SU-DHL-6 (cell line): ENCODE data around the gene NAPSA.
A peak's percentile ranks its signal among the peaks of the same experiment; 100 is the strongest.

Experiments
- H2AFZ ChIP-seq: fragments of 200-600 bp; sonication (generic); 2 replicates; pipeline ENCODE4 v1.6.1; 2014; ENCODE audit warnings: low read depth, mild to moderate bottlenecking, moderate library complexity, mixed read lengths, antibody characterized with exemption, low read length; ENCODE audit not compliant: severe bottlenecking
- H3F3A ChIP-seq: fragments of 200-600 bp; shearing (Covaris generic); 2 replicates; pipeline ENCODE4 v1.6.0; 2016; ENCODE audit warnings: antibody characterized with exemption, mild to moderate bottlenecking; ENCODE audit not compliant: insufficient read depth
- H3K27ac ChIP-seq: fragments of 200-600 bp; sonication (generic); 2 replicates; pipeline ENCODE4 v1.5.1; 2016; ENCODE audit warnings: low read depth, mild to moderate bottlenecking, low read length, moderate library complexity, mixed read lengths
- H3K27me3 ChIP-seq: fragments of 200-600 bp; sonication (generic), shearing (Covaris generic); 2 replicates; pipeline ENCODE4 v1.6.0; 2014; ENCODE audit warnings: mild to moderate bottlenecking, low read length
- H3K36me3 ChIP-seq: fragments of 200-600 bp; sonication (generic); 2 replicates; pipeline ENCODE4 v1.6.1; 2014; ENCODE audit warnings: mild to moderate bottlenecking, low read length, mixed read lengths
- H3K4me2 ChIP-seq: fragments of 300-600, 200-600 bp; shearing (Covaris generic), sonication (generic); 2 replicates; pipeline ENCODE4 v1.6.0; 2014; ENCODE audit warnings: low read length, low read depth, mild to moderate bottlenecking; ENCODE audit not compliant: poor library complexity, severe bottlenecking
- H3K4me3 ChIP-seq: fragments of 200-600 bp; sonication (generic); 2 replicates; pipeline ENCODE4 v1.5.1; 2014; ENCODE audit warnings: antibody characterized with exemption, low read length, mild to moderate bottlenecking, mixed read lengths; ENCODE audit not compliant: insufficient read depth, poor library complexity, severe bottlenecking
- H3K79me2 ChIP-seq: fragments of 200-600 bp; sonication (generic); 2 replicates; pipeline ENCODE4 v1.6.1; 2014; ENCODE audit warnings: mild to moderate bottlenecking, low read length, moderate library complexity; ENCODE audit not compliant: insufficient read depth
- H3K9ac ChIP-seq: fragments of 200-600 bp; sonication (generic); 2 replicates; pipeline ENCODE4 v1.7.0; 2014; ENCODE audit warnings: mild to moderate bottlenecking, low read length
- H3K9me2 ChIP-seq: fragments of 200-600 bp; sonication (generic); replicated peaks from 2 replicates; pipeline ENCODE4 v1.6.1; 2014; ENCODE audit warnings: low read length; ENCODE audit not compliant: insufficient read depth
- H3K9me3 ChIP-seq: fragments of 200-600 bp; sonication (generic); 2 replicates; pipeline ENCODE4 v1.6.1; 2014; ENCODE audit warnings: low read length, mixed read lengths; ENCODE audit not compliant: insufficient read depth
- H4K20me1 ChIP-seq: fragments of 200-600 bp; sonication (generic); 2 replicates; pipeline ENCODE4 v1.6.1; 2014; ENCODE audit warnings: low read depth, mild to moderate bottlenecking, antibody characterized with exemption, low read length, moderate library complexity, mixed read lengths
- EZH2phosphoT487 ChIP-seq: fragments of 200-600 bp; sonication (generic), shearing (Covaris generic); conservative IDR thresholded peaks from 2 replicates; pipeline ENCODE4 v1.6.1; 2018; ENCODE audit warnings: mild to moderate bottlenecking, antibody characterized with exemption, low read length, moderate library complexity, mixed read lengths
- TF ChIP-seq, protein P1 (sequence below): fragments of 200-600 bp; sonication (generic); IDR thresholded peaks from one replicate; pipeline ENCODE4 v1.5.1; 2017; ENCODE audit warnings: antibody characterized with exemption, mild to moderate bottlenecking, low read length, moderate library complexity; ENCODE audit not compliant: insufficient read depth, poor library complexity, severe bottlenecking

Gene NAPSA

GRCh38 chr19:50327461-50328223 is 37.8 kb downstream of the NAPSA start:
- peak overlapping the region; percentile 61 for H3K4me2 ChIP-seq
- H2AFZ ChIP-seq, result no peak overlapping the region
- H3K79me2 ChIP-seq, result 0 out of 2 replicates have a peak, but pooled peaks cover 3% of the 10 kb centered on the region
- 0 out of 2 replicates have a peak overlapping the region, but pooled peaks have one; percentile 18 for H3K9ac ChIP-seq
- TF ChIP-seq, protein P1, sequence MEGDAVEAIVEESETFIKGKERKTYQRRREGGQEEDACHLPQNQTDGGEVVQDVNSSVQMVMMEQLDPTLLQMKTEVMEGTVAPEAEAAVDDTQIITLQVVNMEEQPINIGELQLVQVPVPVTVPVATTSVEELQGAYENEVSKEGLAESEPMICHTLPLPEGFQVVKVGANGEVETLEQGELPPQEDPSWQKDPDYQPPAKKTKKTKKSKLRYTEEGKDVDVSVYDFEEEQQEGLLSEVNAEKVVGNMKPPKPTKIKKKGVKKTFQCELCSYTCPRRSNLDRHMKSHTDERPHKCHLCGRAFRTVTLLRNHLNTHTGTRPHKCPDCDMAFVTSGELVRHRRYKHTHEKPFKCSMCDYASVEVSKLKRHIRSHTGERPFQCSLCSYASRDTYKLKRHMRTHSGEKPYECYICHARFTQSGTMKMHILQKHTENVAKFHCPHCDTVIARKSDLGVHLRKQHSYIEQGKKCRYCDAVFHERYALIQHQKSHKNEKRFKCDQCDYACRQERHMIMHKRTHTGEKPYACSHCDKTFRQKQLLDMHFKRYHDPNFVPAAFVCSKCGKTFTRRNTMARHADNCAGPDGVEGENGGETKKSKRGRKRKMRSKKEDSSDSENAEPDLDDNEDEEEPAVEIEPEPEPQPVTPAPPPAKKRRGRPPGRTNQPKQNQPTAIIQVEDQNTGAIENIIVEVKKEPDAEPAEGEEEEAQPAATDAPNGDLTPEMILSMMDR, result no peak
- TF ChIP-seq EZH2phosphoT487, result no peak
- H3K9me2 ChIP-seq, result no peaks in the 10 kb centered on the region
- H3K27me3 ChIP-seq, result no peaks in the 10 kb centered on the region
- H3K9me3 ChIP-seq, result no peaks in the 10 kb centered on the region
- peaks cover 21% of the 10 kb centered on the region for H3F3A ChIP-seq
- H3K36me3 ChIP-seq, result no peaks in the 10 kb centered on the region
- H3K27ac ChIP-seq, result no peak overlapping the region
- peak overlapping the region; percentile 32 for H3K4me3 ChIP-seq
- 0 out of 2 replicates have a peak, but pooled peaks cover 9% of the 10 kb centered on the region for H4K20me1 ChIP-seq

- Histone ChIP-seq H3K9ac (no peak overlapping the region), H3K27ac (no peak overlapping the region), H2AFZ (no peak overlapping the region), H3K36me3 (no peaks in the 10 kb centered on the region), H4K20me1 (0 out of 2 replicates have a peak, but pooled peaks cover 9% of the 10 kb centered on the region), H3F3A (peaks cover 15% of the 10 kb centered on the region), H3K4me3 (peak overlapping the region; percentile 32), H3K9me2 (no peaks in the 10 kb centered on the region), H3K27me3 (no peaks in the 10 kb centered on the region), H3K79me2 (0 out of 2 replicates have a peak, but pooled peaks cover 3% of the 10 kb centered on the region), H3K9me3 (no peaks in the 10 kb centered on the region), H3K4me2 (peak overlapping the region; percentile 61)
- TF ChIP-seq EZH2phosphoT487, result no peak
- TF ChIP-seq, protein P1, result no peak
Observed at GRCh38 chr19:50327013-50327412, 38.4 kb downstream of the NAPSA start.

DNA sequence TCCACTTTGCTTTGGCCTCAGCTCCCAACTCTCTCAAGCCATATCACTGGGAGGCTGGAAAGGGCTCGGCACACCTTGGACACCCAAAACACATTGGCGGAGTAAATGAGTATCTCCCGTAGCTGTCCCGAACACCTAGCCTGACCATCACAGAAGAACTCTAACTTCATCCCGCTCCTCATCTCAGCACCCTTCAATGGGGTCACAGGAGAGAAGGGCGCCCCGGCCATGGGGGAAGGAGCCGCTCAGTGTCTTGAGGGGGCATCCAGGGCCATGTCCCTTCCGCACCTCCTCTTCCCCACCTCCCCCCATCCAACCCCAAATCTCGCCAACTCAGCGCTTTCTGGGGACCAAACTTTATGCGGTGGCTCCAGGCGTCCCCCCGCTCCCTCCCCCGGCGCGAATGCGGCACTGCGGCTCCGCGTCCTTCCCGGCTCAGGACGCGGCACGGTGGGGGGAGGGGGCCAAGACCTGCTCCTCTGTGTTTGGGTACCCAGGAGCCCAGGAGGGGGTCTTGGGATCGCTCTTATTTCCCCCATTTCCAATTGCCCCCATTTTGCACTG is 39.3 kb downstream of the NAPSA start:
- H3K4me2 ChIP-seq, result peak overlapping the region; percentile 61
- no peak for TF ChIP-seq EZH2phosphoT487
- TF ChIP-seq, protein P1, result no peak
- 0 out of 2 replicates have a peak, but pooled peaks cover 3% of the 10 kb centered on the region for H3K79me2 ChIP-seq
- no peaks in the 10 kb centered on the region for H3K9me2 ChIP-seq
- no peak overlapping the region for H3K4me3 ChIP-seq
- no peak overlapping the region for H2AFZ ChIP-seq
- no peaks in the 10 kb centered on the region for H3K36me3 ChIP-seq
- no peaks in the 10 kb centered on the region for H3K9me3 ChIP-seq
- no peak overlapping the region for H3K9ac ChIP-seq
- H3F3A ChIP-seq, result peaks cover 7% of the 10 kb centered on the region
- 0 out of 2 replicates have a peak, but pooled peaks cover 9% of the 10 kb centered on the region for H4K20me1 ChIP-seq
- H3K27ac ChIP-seq, result no peak overlapping the region
- H3K27me3 ChIP-seq, result no peaks in the 10 kb centered on the region
